Pons (tissue), 1 donor: ENCODE results near the gene CDH13.

Experiments
- DNase-seq: peaks from one replicate; pipeline ENCODE4 v3.0.0-alpha.2; 2016; ENCODE audit warnings: low spot score

Gene CDH13

DNA sequence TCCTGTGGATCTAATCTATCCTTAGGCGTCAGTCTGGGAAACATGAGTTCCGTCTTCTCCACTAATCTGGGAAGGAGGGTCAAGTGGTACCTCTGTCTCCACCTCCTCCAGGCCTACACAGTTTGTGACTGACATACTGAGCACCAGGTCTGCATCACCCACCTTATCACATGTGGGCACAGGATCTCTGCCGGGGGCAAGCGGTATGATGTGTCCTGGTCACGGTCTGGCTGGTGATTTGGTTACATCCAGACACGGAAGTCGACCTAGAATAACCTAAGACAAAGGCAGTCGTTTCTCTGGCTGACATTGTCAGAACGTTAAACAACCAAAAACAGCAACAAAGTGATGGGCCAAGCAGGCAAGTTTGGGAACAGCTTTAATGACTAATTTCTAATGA is 1098.5 kb downstream of the CDH13 start:
- DNase-seq = no peak

GRCh38 chr16:83727018-83727417 is 1100.2 kb downstream of the CDH13 start:
- no peak for DNase-seq

GRCh38 chr16:83727751-83728352 is 1101.1 kb downstream of the CDH13 start:
- DNase-seq = no peak

- DNase-seq = no peak
Observed at GRCh38 chr16:83728492-83728891, 1101.7 kb downstream of the CDH13 start.

- DNase-seq = no peak
Observed at GRCh38 chr16:83730812-83731211, 1104.0 kb downstream of the CDH13 start.

- DNase-seq = no peak
Observed at GRCh38 chr16:83732536-83732935, 1105.8 kb downstream of the CDH13 start.

DNA sequence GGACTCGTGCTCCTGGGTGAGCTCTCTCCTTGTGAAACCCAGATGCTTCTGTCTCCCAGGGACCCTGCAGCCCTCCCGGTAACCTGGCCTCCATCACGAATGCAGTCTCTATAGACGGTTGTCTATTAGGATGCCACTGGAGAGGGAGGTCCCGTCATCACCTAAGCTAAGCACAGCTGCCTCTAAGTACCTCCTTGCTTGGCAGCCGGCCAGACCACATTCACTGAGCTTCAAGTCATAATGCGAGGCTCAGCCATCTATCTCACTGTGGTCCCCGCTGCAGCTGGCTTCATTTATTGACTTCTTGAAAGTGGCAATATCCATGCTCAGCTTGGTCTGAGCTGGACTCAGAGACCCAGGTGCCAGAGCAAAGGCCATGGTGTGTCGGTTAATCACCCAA is 1106.5 kb downstream of the CDH13 start:
- DNase-seq = no peak

DNA sequence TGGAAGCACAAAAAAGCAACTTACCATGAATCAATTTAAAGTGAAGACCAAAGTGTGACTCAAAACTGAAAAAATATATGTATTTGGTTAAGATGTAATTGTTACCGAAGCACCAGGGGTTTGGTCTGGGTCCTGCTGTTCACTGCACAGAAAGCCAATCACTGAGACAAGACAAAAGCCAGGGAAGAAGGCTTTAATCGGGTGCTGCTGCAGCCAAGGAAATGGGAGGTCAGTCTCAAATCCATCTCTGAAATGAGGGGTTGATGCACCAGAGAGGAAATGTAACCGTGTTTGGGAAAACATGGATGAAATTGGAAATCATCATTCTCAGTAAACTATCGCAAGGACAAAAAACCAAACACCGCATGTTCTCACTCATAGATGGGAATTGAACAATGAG is 1107.4 kb downstream of the CDH13 start:
- no peak for DNase-seq

DNA sequence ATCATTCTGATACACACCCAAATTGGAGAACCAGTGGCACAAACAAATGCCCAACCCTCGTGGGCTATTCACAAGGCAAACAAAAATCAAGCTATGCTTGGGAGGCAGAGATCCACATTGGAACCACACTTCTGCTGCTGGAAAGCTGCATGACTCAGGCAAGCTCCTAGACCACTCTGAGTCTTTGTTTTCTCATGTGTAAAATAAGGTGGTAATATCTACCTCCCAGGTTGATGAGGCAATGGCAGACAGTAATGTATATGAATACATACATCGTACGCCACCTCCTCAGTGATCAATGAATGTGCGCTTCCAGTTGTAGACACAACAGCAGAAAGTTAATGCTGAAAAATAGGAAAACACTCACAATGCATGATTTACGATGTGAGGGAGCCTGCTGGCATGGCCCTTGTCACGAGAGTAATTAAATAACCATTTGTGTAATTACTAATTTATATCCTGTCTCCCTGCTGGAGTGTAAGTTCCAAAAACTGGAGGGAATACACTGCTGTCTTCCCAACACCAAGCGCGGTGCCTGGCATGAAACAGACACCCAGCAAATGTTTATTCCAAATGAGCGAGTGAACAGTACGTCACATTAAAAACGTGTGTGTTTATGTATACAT is 1111.1 kb downstream of the CDH13 start:
- DNase-seq = no peak

DNA sequence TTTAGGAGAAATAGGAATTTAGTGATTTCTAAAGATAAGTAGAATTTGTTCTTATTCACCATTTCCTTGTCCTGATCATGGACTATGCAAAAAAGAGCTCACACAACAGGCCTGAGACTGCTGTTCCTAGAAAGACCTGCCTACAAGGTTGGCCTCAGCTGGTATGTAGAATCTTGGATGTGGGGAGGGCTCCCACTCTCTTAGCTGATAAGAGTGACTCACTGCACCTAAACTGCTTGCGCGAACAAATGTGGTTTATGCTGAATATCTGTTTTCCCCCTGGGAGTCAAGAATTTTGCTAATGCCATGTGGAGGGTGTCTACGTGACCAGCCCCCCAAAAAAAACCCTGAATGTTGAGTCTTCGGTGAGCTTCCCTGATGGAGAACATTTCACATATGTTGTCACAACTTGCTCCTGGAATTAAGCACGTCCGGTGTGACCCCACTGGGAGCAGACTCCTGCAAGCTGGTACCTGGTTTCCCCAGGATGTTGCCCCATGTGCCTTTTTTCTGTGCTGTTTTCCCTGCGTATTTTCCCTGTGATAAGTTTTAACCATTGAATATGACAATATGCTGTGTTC is 1112.2 kb downstream of the CDH13 start:
- DNase-seq = no peak

DNA sequence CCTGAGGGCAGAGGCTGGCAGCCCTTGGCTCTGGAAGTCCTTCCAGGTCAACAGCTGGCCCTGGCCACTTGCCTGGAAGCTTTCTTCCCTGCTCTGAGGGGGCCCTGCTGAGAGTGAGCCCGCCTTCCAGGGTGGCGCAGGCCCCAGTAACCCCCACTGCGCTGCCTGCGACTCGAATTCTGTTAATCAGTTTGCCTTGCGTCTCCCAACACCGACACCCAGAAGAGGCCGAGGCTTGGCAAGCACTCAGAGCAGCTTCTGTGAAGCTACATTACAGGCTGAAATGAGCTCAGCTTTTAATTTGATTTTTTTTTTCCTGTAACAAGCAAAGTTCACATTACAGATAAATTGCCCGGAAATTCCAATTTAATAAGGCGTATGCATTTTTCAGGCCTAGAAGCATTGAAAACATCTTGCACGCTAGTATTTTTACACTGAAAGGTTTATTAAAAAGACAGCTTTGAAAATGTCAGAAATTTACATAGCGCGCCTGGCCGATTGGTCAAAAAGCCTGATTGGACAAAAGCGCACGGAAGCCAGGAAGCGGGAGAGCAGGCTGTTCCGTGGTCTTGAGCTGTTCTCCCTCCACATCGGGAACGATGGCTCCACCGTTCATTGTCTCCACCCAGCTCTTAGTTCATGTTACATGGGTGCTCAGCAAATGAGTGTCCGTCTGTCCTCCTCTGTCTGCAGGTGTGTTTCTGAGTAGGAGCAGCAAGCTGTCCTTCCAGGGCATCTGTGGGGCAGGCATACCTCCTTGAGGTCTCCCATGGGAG is 1115.5 kb downstream of the CDH13 start:
- DNase-seq = peak; percentile 74

DNA sequence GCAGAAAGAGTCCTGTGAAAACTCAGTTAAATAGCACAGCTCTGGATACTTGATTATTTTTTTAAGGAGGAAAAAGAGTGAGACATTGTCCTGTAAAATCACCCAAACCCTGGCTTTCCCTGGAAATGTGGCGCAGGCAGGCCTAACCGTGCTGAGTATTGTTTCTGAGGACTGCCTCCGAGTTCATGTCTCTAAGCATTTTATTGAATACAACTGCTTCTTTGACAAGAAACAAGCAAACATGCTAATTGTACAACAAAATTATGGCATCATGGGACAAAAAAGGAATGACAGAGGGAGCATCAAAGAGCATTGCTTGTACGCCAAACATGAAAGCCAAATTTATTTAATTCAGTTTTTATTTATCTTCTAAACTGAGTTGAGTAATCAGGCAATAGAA is 1116.5 kb downstream of the CDH13 start:
- peak; percentile 90 for DNase-seq

DNA sequence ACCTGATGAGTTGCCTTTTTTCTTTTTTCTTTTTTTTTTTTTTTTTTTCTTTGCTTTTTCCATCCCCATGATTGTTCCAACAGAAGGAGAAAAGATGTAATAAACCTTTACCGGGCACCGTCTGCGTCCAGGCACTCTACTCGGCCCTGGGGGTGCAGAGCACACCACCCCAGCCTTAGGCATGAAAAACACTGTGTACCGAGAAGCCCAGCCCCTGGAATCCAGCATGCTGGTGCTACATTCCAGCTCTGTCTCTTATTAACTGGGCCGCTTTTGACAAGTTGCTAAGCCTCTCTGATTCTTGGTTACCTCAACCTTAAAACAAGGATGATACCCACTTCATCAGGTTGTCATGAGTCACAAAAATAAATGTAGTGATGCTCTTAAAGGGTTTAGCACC is 1117.0 kb downstream of the CDH13 start:
- DNase-seq = peak; percentile 31

DNA sequence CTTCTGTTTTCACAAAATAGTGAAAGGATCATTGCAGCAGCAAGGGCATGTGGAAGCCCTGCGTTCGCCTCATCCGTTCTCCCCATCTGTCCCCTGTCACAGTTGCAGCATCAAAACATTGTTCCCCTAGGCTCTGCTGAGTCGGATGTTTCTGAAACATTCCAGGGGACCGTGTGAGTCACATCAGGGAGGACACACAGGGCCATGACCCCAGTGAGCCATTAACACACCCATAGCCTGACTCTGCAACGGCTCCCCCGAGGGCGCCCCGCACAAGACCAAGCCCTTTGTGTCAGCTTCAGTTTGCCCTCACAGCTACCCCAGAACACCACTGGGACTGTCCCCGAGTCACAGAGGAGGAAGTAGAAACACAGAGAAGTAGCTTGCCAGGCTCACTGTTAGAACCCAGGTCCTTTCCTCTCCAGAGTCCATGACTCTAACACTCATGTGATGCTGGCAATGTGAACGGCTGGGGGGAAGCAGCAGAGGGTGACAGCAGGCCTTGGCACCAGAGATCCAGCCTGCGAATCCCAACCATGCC is 1117.7 kb downstream of the CDH13 start:
- peak; percentile 68 for DNase-seq

- no peak for DNase-seq
Observed at GRCh38 chr16:83746611-83747010, 1119.8 kb downstream of the CDH13 start.

DNA sequence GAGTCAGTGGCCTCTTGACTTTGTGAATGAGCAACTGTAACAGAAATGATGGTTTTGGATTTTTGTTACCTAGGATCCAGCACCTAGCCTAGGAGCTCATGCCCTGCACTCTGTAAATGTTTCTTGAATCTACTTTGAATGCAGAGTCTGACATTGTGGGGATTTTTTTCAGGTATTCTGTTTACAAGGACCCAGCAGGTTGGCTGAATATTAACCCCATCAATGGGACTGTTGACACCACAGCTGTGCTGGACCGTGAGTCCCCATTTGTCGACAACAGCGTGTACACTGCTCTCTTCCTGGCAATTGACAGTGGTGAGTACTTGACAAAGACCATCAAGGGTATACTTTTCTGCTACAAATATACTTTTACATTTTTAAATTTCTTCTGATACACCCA is 1121.2 kb downstream of the CDH13 start:
- no peak for DNase-seq

GRCh38 chr16:83755391-83755790 is 1128.6 kb downstream of the CDH13 start:
- DNase-seq = no peak

DNA sequence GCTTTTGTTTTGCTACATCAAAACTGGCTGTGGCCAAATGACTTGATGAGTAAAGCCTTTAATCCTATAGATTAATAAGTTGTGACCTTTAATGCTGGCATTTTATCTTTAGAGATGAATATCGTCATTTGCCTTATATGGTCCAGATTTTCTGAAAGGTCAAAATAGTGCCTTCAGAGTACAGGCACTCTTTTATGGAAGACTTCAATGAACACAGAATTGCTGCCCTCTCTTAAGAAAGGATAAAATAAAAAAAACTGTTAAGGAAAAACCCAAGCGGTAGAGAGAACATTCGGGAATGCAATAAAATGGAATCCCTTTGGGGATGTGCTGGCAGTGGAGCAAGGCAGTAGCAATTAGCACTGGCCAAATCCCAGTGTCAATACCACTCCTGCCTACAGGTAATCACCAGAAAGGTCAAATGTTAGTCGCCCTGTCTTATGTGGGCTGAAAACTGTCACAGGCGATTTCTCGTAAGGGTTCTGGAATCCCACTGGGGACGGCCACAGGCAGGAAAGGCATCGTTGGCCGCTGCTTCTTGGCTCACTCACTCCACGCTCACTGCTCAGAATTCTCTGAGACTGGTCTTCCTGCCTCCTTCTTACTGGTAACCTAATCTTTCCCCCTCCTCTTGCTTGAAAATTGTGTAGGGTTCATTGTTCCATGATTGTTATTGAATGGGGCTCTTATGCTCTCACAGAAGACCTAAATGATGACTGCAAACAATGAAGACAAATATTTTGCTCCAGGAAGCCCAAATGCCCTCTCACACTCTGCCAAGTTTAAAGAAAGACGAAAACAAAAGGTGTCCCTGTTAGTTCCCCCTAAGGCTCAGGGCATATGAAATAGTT is 1135.6 kb downstream of the CDH13 start:
- peak; percentile 86 for DNase-seq

- no peak for DNase-seq
Observed at GRCh38 chr16:83762992-83763358, 1136.2 kb downstream of the CDH13 start.

DNA sequence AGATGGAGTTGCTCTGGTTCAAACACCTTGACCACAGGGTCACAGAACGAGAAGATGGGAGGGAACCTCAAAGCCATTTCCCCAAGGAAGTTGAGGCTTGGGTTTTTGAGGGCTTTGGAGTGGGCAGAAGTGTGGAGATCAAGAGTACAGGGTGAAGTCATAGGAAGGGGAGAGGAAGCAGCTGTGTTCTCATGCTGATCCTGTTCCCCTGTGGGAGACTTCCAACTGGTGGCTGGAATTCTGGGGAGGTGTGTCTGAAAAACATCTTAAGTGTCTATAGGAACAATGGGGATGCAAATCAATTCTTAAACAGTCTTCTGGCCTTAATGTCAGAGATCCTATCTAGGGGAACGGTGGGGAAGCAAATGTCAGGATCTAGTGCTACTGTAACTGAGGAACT is 1142.2 kb downstream of the CDH13 start:
- DNase-seq = no peak

DNA sequence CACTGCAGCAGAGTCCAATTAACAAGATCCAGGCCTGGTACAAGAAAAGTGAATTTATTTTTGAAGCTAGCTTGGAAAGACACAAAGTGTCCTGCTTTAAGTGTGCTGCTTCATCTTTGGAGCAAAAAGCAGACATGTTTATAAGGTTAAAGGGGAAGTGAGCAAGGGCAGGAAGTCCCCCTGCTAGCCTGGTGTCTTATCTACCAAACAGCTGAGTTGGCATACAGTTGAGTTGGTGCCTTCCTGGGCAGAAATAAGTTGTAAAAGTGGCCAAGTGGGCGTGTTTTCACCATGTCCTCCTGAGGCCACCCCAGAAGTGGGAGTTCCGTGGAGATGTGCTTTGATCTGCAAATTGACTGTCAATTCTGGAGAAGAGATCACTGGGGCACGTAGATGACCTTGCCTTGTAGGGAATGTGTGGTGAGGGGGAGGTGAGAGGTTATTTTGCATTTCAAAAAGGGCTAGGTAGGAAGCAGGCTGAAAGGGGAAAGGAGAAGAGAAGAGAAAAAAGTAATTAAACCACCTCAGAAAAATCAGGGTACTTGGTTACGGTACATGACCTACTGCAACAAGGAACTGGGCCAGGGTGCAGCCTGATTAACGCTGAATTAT is 1142.7 kb downstream of the CDH13 start:
- DNase-seq = peak; percentile 53
